ENCODE measurements around the gene TMEM98.
"Not testable (repeated sequence)": the region's sequence is repeated elsewhere in the genome, so short reads cannot be mapped to it uniquely, and the experiment has no call there.

TMEM98 gene

GRCh38 chr17:32926183-32926582, 1.8 kb upstream of the TMEM98 start:
- Histone ChIP-seq H2AFZ (ENCODE audit: low read length) (no peak overlapping the region), H3K4me3 (ENCODE audit: low read length, poor library complexity, severe bottlenecking) (no peak overlapping the region), H3K36me3 (ENCODE audit: insufficient read depth, low read length) (no peaks in the 10 kb centered on the region), H3F3A (ENCODE audit: low read depth) (no peaks in the 10 kb centered on the region), H3K4me1 (ENCODE audit: insufficient read depth, low read length, poor library complexity, severe bottlenecking) (no peaks in the 10 kb centered on the region), H4K20me1 (ENCODE audit: insufficient read depth, low read length, poor library complexity, severe bottlenecking) (no peaks in the 10 kb centered on the region), H3K79me2 (ENCODE audit: insufficient read depth, low read length) (no peaks in the 10 kb centered on the region), H3K9me2 (replicated peaks; ENCODE audit: low read depth, low read length) (no peaks in the 10 kb centered on the region), H3K4me2 (ENCODE audit: low read depth, low read length, poor library complexity, severe bottlenecking) (no peak overlapping the region), H3K9me3 (ENCODE audit: insufficient read depth, low read depth, low read length) (no peaks in the 10 kb centered on the region), H3K9ac (ENCODE audit: low read depth, low read length, poor library complexity, severe bottlenecking) (no peak overlapping the region), H3K27me3 (ENCODE audit: insufficient read depth, low read length, poor library complexity, severe bottlenecking) (no peaks in the 10 kb centered on the region)
- TF ChIP-seq, protein P1, sequence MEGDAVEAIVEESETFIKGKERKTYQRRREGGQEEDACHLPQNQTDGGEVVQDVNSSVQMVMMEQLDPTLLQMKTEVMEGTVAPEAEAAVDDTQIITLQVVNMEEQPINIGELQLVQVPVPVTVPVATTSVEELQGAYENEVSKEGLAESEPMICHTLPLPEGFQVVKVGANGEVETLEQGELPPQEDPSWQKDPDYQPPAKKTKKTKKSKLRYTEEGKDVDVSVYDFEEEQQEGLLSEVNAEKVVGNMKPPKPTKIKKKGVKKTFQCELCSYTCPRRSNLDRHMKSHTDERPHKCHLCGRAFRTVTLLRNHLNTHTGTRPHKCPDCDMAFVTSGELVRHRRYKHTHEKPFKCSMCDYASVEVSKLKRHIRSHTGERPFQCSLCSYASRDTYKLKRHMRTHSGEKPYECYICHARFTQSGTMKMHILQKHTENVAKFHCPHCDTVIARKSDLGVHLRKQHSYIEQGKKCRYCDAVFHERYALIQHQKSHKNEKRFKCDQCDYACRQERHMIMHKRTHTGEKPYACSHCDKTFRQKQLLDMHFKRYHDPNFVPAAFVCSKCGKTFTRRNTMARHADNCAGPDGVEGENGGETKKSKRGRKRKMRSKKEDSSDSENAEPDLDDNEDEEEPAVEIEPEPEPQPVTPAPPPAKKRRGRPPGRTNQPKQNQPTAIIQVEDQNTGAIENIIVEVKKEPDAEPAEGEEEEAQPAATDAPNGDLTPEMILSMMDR (conservative IDR thresholded peaks at IDR 0.05; ENCODE audit: low read length): no peak
- no peak for TF ChIP-seq EZH2phosphoT487 (IDR thresholded peaks at IDR 0.05; ENCODE audit: borderline replicate concordance)

DNA sequence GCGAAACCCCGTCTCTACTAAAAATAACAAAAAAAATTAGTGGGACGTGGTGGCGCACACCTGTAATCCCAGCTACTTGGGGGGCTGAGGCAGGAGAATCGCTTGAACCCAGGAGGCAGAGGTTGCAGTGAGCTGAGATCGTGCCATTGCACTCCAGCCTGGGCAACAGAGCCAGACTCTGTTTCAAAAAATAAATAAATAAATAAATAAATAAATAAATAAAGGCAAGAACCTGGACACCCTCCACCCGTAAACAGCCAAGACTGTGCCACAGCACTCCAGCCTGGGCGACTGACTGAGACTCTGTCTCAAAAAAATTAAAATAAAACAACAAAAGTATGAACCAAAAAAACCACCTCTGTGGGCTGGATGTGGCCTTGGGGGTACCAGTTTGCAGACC, 1.2 kb upstream of the TMEM98 start:
- not testable (repeated sequence) for H3K4me3 ChIP-seq (ENCODE audit: low read length, poor library complexity, severe bottlenecking); H3K36me3 ChIP-seq (ENCODE audit: insufficient read depth, low read length); H3K4me2 ChIP-seq (ENCODE audit: low read depth, low read length, poor library complexity, severe bottlenecking); H4K20me1 ChIP-seq (ENCODE audit: insufficient read depth, low read length, poor library complexity, severe bottlenecking); H3F3A ChIP-seq (ENCODE audit: low read depth); H2AFZ ChIP-seq (ENCODE audit: low read length); H3K4me1 ChIP-seq (ENCODE audit: insufficient read depth, low read length, poor library complexity, severe bottlenecking); H3K9me2 ChIP-seq (replicated peaks; ENCODE audit: low read depth, low read length); H3K27me3 ChIP-seq (ENCODE audit: insufficient read depth, low read length, poor library complexity, severe bottlenecking); H3K9me3 ChIP-seq (ENCODE audit: insufficient read depth, low read depth, low read length); H3K79me2 ChIP-seq (ENCODE audit: insufficient read depth, low read length); H3K9ac ChIP-seq (ENCODE audit: low read depth, low read length, poor library complexity, severe bottlenecking)

GRCh38 chr17:32927201-32927723, 691 bp upstream of the TMEM98 start:
- no peaks in the 10 kb centered on the region for H3K4me1 ChIP-seq (ENCODE audit: insufficient read depth, low read length, poor library complexity, severe bottlenecking)
- no peaks in the 10 kb centered on the region for H4K20me1 ChIP-seq (ENCODE audit: insufficient read depth, low read length, poor library complexity, severe bottlenecking)
- no peaks in the 10 kb centered on the region for H3K9me2 ChIP-seq (replicated peaks; ENCODE audit: low read depth, low read length)
- no peak overlapping the region for H3K9ac ChIP-seq (ENCODE audit: low read depth, low read length, poor library complexity, severe bottlenecking)
- no peak overlapping the region for H3K4me2 ChIP-seq (ENCODE audit: low read depth, low read length, poor library complexity, severe bottlenecking)
- H3K79me2 ChIP-seq (ENCODE audit: insufficient read depth, low read length): no peaks in the 10 kb centered on the region
- H3K4me3 ChIP-seq (ENCODE audit: low read length, poor library complexity, severe bottlenecking): no peak overlapping the region
- no peak overlapping the region for H2AFZ ChIP-seq (ENCODE audit: low read length)
- H3K9me3 ChIP-seq (ENCODE audit: insufficient read depth, low read depth, low read length): no peaks in the 10 kb centered on the region
- H3F3A ChIP-seq (ENCODE audit: low read depth): no peaks in the 10 kb centered on the region
- H3K36me3 ChIP-seq (ENCODE audit: insufficient read depth, low read length): no peaks in the 10 kb centered on the region
- no peaks in the 10 kb centered on the region for H3K27me3 ChIP-seq (ENCODE audit: insufficient read depth, low read length, poor library complexity, severe bottlenecking)
- TF ChIP-seq, protein P1 (conservative IDR thresholded peaks at IDR 0.05; ENCODE audit: low read length): no peak

Data from Loucy (cell line).